HepG2 (cell line): ENCODE data around the gene ULK4. TPM values are rescaled to one million over a fixed set of nuclear protein-coding genes. Genes with fewer than 3 reads are reported as not detected.

ENCODE experiments used
- ESRRA ChIP-seq: sonication (generic); formaldehyde crosslinking; IDR thresholded peaks from 2 replicates; pipeline ENCODE4 v1.5.1; 2020; ENCODE audit warnings: mild to moderate bottlenecking, low read depth, missing genetic modification reagents
- FOSL2 ChIP-seq: sonication (generic); formaldehyde crosslinking; IDR thresholded peaks from 2 replicates; pipeline ENCODE4 v1.4.0; 2020; ENCODE audit warnings: missing genetic modification reagents
- GATAD2A ChIP-seq: IDR thresholded peaks from 2 replicates; pipeline ENCODE4 v1.6.1; 2016
- HNF1A ChIP-seq, 2 experiments: sonication (generic) in 1 of 2; formaldehyde crosslinking in 1 of 2; IDR thresholded peaks; 2 replicates each; pipeline versions ENCODE4 v1.4.0 to v1.6.1; 2016 to 2020; ENCODE audit warnings: borderline replicate concordance in 1 of 2, low read depth in 1 of 2, mild to moderate bottlenecking in 1 of 2, missing genetic modification reagents in 1 of 2
- MED1 ChIP-seq: sonication (generic); formaldehyde crosslinking; IDR thresholded peaks from 2 replicates; pipeline ENCODE4 v1.4.0; 2020; ENCODE audit warnings: missing genetic modification reagents
- NR2F6 ChIP-seq, 2 experiments: IDR thresholded peaks; 2 replicates each; pipeline ENCODE4 v1.6.1; 2016; ENCODE audit warnings: antibody characterized with exemption in 1 of 2, mild to moderate bottlenecking in 1 of 2
- PHF21A ChIP-seq: sonication (generic); formaldehyde crosslinking; IDR thresholded peaks from 2 replicates; pipeline ENCODE4 v1.5.0; 2020; ENCODE audit warnings: mild to moderate bottlenecking, missing genetic modification reagents
- RBFOX2 ChIP-seq: fragments of 200-400 bp; formaldehyde crosslinking; IDR thresholded peaks from 2 replicates; pipeline ENCODE4 v1.6.1; 2017; ENCODE audit warnings: low read depth, mild to moderate bottlenecking, low read length
- SNAPC4 ChIP-seq: sonication (generic); formaldehyde crosslinking; IDR thresholded peaks from 2 replicates; pipeline ENCODE4 v1.4.0; 2020; ENCODE audit warnings: mild to moderate bottlenecking, missing genetic modification reagents
- ZBTB7A ChIP-seq: sonication (generic); formaldehyde crosslinking; IDR thresholded peaks from 2 replicates; pipeline ENCODE4 v1.8.0; 2022; ENCODE audit warnings: mild to moderate bottlenecking, missing genetic modification reagents
- ZEB1 ChIP-seq: IDR thresholded peaks from 2 replicates; pipeline ENCODE4 v1.6.1; 2012; ENCODE audit warnings: mild to moderate bottlenecking, low read depth, inconsistent platforms; ENCODE audit not compliant: insufficient replicate concordance
- ZNF292 ChIP-seq: sonication (generic); formaldehyde crosslinking; IDR thresholded peaks from 2 replicates; pipeline ENCODE4 v1.8.1; 2022; ENCODE audit warnings: mild to moderate bottlenecking, low read depth, missing genetic modification reagents, borderline replicate concordance
- ZNF724P ChIP-seq: sonication (generic); formaldehyde crosslinking; IDR thresholded peaks from 2 replicates; pipeline ENCODE4 v1.8.0; 2022; ENCODE audit warnings: missing genetic modification reagents, borderline replicate concordance
- ZNF788 ChIP-seq: sonication (generic); formaldehyde crosslinking; IDR thresholded peaks from 2 replicates; pipeline ENCODE4 v1.5.0; 2020; ENCODE audit warnings: mild to moderate bottlenecking, missing genetic modification reagents, borderline replicate concordance
- polyA plus RNA-seq, 8 experiments: library from polyadenylated mRNA; depleted of rRNA in 3 of 8; stranded (reverse) in 7 of 8; unstranded in 1 of 8; fragments of >200 nt; fragmentation: Illumina TruSeq in 4 of 8; extraction: Trizol in 4 of 8; gene quantifications; 2 replicates each; pipeline versions ENCODE4 v1.2.1 to v1.2.3, GENCODE V29; 2011 to 2016; ENCODE audit warnings: low read depth in 4 of 8, missing spikeins in 1 of 8, mixed read lengths in 1 of 8; ENCODE audit not compliant: insufficient read depth in 1 of 8
- total RNA-seq, 5 experiments: library from RNA; depleted of rRNA; stranded (reverse); fragments of >200 nt; fragmentation: Illumina TruSeq; extraction: Trizol; gene quantifications; 2 replicates each; pipeline ENCODE4 v1.2.3, GENCODE V29; 2016; ENCODE audit warnings: low read depth in 1 of 5
- TF ChIP-seq, protein P1 (sequence below): IDR thresholded peaks from 2 replicates; pipeline ENCODE4 v1.6.1; 2016; ENCODE audit warnings: low read depth

Gene ULK4
- total and polyA plus RNA-seq, 2 of the 13 experiments (the other 11 are each of a cell fraction or from before 2014, with no cell fraction given): 6.7 to 11.8 TPM

DNA sequence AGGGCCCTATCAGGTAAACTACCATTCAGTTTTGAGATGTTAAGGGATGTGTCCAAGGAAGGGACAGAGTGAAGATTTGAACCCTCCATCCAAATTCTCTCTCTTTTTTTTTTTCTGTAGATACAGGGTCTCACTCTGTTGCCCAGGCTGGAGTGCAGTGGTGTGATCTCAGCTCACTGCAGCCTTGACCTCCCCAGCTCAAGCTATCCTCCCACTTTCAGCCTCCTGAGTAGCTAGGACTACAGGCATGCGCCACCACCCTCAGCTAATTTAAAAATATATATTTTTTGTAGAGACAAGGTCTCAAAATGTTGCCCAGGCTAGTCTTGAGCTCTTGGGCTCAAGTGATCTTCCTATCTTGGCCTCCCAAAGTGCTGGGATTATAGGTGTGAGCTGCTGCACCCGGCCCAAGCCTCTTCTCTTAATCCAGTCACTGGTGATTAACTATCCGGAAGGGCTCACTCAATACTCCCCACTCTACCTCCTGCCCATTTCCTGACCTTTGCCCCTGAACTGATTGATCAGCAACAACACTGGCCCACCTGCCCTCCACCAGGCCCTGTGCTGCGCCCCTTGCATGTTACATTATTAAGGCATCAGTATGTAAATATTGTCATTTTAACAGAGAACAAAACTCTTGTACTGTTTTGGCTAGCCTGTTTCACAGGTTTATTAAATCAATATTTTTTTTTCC lies 597.9 kb downstream of the ULK4 start (continued):
- TF ChIP-seq, protein P1, sequence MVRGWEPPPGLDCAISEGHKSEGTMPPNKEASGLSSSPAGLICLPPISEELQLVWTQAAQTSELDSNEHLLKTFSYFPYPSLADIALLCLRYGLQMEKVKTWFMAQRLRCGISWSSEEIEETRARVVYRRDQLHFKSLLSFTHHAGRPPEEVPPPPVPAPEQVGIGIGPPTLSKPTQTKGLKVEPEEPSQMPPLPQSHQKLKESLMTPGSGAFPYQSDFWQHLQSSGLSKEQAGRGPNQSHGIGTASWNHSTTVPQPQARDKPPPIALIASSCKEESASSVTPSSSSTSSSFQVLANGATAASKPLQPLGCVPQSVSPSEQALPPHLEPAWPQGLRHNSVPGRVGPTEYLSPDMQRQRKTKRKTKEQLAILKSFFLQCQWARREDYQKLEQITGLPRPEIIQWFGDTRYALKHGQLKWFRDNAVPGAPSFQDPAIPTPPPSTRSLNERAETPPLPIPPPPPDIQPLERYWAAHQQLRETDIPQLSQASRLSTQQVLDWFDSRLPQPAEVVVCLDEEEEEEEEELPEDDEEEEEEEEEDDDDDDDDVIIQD (CRISPR knock-in tag): peak; percentile 81
- peak; percentile 78; the same call in 1 of the 2 replicates for TF ChIP-seq PHF21A (CRISPR knock-in tag)
- TF ChIP-seq MED1 (CRISPR knock-in tag): peak; percentile 81
- TF ChIP-seq RBFOX2: no peak
- peak; percentile 93 for TF ChIP-seq ZBTB7A (CRISPR knock-in tag)
- peak; percentile 74; the same call in 1 of the 2 replicates for TF ChIP-seq ZNF724P
- TF ChIP-seq SNAPC4 (CRISPR knock-in tag): no peak
- peak; percentile 59; the same call in 1 of the 2 replicates for TF ChIP-seq ZNF788 (CRISPR knock-in tag)
- no peak for TF ChIP-seq ESRRA
- peak; percentile 93 for TF ChIP-seq GATAD2A (CRISPR knock-in tag)
- TF ChIP-seq FOSL2: peak; percentile 54
- peak; percentile 69 for TF ChIP-seq ZNF292 (CRISPR knock-in tag)
- TF ChIP-seq ZEB1: peak; percentile 72
- TF ChIP-seq HNF1A (IDR thresholded peaks at IDR 0.05; ENCODE audit: low read depth): peak; percentile 31; the same call in 1 of the 2 replicates
- no peak for TF ChIP-seq HNF1A (CRISPR knock-in tag; IDR thresholded peaks at IDR 0.05; ENCODE audit: borderline replicate concordance)
- TF ChIP-seq NR2F6 (IDR thresholded peaks at IDR 0.05): peak; percentile 93
- peak; percentile 95 for TF ChIP-seq NR2F6 (CRISPR knock-in tag; IDR thresholded peaks at IDR 0.05)
